NCI-H1092 (cell line): Measurements from ENCODE around the gene ARID5B.
"Not testable (repeated sequence)": the region's sequence is repeated elsewhere in the genome, so short reads cannot be mapped to it uniquely, and the experiment has no call there.

Source experiments
- DNase-seq: peaks from one replicate; lab custom pipeline; 2025; lab: John Stamatoyannopoulos, UW

The ARID5B gene

GRCh38 chr10:61965703-61966395, 64.3 kb downstream of the ARID5B start:
- DNase-seq = no peak

DNA sequence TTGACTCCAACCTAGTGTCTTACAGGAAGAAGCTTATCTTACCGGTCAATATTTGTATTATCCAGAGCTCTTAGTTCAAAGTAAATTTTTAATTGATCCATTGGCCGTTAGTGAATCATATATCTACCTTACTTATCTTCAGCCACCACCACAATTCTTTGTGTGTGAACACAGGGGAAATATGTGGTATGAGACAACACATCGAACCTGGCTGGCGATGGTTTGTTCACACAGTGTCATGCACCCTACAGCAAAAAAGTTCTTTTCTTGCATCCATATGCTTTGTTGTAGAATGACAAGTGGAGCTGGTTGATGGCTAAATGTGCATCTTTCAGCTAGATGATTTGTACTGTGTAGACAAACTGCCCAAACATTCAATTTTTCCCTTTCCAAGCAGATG, 65.8 kb downstream of the ARID5B start:
- DNase-seq = no peak

DNA sequence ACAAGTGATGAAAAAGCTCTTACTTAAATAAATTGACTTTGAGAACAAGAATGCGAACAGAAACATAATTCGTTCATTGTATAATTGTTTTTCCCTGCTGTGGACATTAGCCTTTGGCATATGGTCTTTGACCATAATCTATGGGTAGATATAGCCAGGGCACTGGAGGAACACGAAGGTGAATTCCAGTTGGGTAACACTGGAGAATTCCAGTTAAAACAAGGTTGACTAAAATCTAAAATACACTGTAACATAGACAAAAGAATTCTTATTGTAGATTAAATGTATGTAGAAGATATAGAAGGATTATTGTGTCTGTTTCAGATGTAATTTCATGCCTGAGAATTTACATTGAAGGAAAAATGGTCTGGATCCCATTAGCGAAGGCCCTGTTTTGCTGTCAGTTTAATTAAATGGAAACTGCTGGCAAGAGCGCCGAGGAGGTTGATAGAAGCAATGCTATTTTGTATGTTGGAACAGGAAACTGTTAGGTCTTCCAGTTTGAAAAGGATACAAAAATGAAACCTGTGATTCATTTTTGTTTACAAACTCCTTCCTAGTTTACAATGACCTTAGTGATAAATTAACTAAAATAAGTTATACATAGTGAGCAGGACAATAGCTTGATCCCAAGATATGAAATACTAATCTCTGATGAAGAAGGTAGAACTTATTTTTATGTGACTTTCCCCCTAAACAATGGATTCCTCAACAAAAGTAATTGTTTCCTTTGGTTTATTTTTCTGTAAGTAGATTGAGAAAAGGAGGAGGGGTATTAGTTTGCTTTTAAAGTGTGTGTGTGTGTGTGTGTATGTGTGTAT, 68.9 kb downstream of the ARID5B start:
- no peak for DNase-seq

- DNase-seq = no peak
These were observed 69.5 kb downstream of the ARID5B start for GRCh38 chr10:61971003-61971325.

DNA sequence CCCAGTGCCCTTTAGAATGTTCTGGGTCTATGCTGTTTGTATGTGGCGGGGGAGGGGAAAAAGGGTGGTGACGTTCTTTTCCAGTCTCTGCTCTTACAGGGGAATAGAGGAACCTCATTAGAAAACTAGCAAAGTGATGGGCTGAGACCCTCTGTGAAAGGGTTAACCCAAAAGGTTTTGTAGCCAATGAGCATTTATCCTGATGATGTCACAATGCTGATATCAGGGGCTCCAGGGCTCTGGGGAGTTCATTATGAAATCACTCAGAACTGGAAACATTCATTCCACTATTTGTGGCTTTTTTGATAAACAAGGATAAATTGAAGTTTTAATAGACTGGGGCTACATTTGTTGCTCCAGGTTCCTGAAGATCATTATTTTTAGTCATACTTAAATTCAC, 71.7 kb downstream of the ARID5B start:
- no peak for DNase-seq

- no peak for DNase-seq
These were observed 72.4 kb downstream of the ARID5B start for GRCh38 chr10:61973906-61974305.

GRCh38 chr10:61974601-61975390, 73.3 kb downstream of the ARID5B start:
- no peak for DNase-seq

GRCh38 chr10:61975391-61975932, 74.0 kb downstream of the ARID5B start:
- DNase-seq = no peak

DNA sequence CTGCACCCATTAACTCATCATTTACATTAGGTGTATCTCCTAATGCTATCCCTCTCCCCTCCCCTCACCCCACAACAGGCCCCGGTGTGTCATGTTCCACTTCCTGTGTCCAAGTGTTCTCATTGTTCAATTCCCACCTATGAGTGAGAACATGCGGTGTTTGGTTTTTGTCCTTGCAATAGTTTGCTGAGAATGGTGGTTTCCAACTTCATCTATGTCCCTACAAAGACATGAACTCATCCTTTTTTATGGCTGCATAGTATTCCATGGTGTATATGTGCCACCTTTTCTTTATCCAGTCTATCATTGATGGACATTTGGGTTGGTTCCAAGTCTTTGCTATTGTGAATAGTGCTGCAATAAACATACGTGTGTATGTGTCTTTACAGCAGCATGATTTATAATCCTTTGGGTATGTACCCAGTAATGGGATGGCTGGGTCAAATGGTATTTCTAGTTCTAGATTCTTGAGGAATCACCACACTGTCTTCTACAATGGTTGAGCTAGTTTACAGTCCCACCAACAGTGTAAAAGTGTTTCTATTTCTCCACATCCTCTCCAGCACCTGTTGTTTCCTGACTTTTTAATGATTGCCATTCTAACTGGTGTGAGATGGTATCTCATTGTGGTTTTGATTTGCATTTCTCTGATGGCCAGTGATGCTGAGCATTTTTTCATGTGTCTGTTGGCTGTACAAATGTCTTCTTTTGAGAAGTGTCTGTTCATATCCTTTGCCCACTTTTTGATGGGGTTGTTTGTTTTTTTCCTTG, 75.6 kb downstream of the ARID5B start:
- not testable (repeated sequence) for DNase-seq

DNA sequence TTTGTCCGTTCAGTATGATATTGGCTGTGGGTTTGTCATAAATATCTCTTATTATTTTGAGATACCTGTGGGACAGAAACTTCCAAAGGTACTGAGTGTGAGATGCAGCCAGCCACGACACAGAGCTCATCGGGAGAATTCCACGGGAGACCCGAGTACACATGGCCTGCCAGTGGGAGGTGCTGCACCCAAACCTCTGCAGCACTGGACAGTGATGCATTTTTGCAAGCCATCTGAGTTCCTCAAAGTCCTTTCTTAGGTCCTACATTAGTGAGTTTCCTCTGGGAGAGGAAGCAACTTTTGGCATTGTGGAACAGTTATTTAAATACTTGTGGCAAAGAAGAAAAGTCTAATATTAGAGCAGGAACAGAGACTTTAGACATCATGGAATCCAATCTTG, 77.5 kb downstream of the ARID5B start:
- DNase-seq = no peak

DNA sequence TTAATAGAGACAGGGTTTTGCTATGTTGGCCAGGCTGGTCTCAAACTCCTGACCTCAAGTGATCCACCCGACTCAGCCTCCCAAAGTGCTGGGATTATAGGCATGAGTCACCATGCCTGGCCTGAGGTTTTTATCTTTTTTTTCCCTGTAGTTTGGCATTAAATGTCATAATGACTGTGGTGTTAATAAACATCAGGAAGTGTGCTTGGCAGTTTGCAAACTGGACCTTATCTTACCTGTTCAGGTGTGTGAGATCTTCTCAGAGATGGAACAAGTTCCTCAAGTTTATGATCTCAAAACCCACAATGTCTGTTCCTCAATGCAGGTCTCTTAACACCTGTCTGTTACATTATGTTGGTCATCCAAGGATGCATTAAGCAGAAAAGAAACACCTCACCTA, 80.0 kb downstream of the ARID5B start:
- no peak for DNase-seq

DNA sequence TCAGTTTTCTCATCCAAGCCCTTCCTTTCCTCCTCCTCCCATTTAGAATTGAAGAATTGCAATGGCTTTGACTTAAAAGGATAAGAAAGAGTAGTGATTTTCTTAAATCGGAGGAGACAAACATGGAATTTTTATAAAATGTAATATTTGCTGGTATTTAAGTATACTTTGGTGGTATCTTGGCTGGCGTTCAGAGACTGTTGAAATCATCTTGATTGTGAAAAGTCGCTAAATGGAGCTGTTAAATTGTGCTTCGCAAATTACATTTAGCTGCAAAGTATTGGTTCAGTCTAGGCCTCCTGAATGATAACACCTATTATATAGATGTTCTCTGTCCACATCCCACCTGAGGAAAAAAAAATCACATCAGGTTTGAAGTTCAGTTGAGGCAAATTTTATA, 81.8 kb downstream of the ARID5B start:
- no peak for DNase-seq

DNA sequence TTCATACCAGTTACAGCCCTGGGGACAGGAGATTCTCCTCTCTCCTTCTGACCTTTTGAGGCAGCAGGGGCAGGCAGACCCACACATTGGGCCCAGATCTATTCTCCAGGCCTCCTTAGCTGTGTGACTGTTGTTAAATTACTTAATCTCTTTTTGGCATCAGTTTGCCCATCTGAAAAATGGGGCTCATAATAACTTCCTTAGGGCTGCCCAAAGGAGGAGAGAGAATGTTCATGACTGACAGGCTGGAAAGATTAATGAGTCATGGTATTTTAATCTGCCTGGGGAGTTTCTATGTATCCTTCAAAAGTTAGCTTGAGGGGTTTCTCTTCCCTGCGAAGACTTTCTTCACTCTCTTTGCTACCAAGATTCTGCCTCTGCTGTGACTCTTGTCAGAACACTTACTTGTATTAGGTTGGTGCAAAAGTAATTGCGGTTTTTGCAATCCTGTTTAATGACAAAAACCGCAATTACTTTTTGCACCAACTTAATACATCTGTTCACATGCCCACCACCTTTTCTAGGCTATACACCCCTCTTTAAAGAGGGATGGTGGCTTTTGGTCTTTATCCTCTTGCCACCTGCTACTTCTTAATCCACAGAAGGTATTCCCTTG, 83.4 kb downstream of the ARID5B start:
- no peak for DNase-seq

- DNase-seq = no peak
These were observed 84.2 kb downstream of the ARID5B start for GRCh38 chr10:61985715-61986114.

GRCh38 chr10:61986382-61986781, 84.9 kb downstream of the ARID5B start:
- no peak for DNase-seq

GRCh38 chr10:61986788-61987492, 85.4 kb downstream of the ARID5B start:
- no peak for DNase-seq

DNA sequence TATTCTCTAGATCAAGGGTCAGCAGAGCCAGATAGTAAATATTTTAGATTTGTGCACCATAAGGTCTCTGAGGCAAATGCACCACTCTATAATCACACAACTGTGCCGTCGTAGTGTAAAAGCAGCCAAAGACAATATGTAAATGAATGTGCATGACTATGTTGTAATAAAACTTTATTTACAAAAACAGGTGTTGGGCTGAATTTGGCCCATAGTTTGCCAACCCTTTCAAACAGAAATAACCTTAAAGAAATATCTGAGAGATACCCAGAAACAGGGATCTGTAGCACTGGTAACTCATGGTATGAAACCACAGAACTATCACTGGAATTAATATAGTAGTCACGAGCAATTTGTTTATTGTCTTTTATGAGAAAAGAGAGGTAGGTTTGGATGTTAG, 86.0 kb downstream of the ARID5B start:
- DNase-seq = no peak

DNA sequence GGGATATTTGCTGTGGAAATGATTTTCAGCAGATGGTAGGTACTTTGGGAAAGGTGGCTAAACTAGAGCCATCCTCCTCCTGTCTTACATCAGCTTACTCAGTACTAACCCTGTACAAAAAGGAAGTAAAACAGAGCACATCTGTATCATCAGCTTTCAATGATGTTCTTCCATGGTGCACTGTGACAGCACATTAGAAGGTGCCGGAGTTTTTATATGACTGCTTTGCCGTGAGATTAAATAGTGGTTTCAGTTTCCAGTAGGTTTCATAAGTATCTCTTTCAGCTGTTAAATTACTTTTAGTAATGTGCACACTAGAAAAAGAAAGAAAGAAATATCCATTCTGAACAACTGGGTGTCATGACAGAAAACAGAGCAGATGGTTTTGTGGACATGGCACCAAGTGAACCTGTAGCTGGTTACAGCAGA, 86.5 kb downstream of the ARID5B start:
- DNase-seq = no peak

DNA sequence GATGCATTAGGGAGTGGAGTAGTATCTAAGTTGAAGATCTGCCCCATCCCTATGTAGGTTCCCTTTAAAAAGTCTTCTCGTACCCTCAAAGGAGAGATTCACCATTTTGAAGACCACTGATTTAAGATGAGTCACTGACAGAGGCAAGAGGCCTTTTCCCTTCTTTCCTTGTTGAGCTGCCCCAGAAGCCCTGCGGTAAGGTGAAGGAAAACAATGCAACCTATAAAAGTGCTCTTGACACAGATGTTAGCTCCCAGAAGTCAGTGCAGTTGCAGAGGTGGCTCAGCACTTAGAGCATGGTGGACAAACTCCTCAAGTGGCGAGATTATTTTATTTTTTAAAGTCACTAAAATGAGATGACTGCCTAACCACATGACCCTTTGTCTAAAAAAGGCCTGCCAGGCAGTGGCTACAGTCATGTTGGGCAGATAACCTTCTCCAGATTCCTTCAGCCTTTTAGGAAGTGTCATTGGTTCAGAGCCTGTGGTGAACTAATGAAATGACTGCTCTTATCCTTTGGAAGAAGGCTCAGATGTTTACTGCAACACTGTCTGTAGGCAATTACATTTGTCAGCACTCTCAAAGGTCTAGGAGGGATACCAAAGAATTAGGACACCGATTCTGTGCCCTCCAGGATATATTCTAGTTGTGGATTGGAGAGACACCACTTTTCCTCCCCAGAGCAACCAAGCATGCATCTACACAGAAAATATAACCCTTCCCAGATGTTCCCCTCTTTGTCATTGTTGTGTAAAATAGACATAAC, 88.7 kb downstream of the ARID5B start:
- no peak for DNase-seq

- DNase-seq = no peak
These were observed 89.2 kb downstream of the ARID5B start for GRCh38 chr10:61990761-61991135.
